K562 (cell line): ENCODE measurements around the gene DDX43. TPM values are rescaled to one million over a fixed set of nuclear protein-coding genes. Genes with fewer than 3 reads are reported as not detected.

ENCODE experiments used
- JUND ChIP-seq, 2 experiments: IDR thresholded peaks; 2 replicates in 1 of 2; 3 replicates in 1 of 2; pipeline ENCODE4 v1.6.1; 2011; ENCODE audit warnings: borderline replicate concordance in 2 of 2, low read depth in 2 of 2, low read length in 2 of 2, improper control_type of control experiment in 1 of 2, missing biosample characterization in 1 of 2, missing genetic modification characterization in 1 of 2, missing genetic modification reagents in 1 of 2
- TAF9B ChIP-seq: fragments of 450-650 bp; IDR thresholded peaks from 2 replicates; pipeline ENCODE4 v1.6.1; 2018; ENCODE audit warnings: mild to moderate bottlenecking; ENCODE audit not compliant: partially characterized antibody
- ZNF134 ChIP-seq: fragments of 250-450 bp; sonication (Bioruptor Pico); conservative IDR thresholded peaks from 2 replicates; pipeline ENCODE4 v1.4.0; 2020
- ZNF717 ChIP-seq: fragments of 250-450 bp; sonication (Bioruptor Pico); IDR thresholded peaks from 2 replicates; pipeline ENCODE4 v1.5.0; 2021
- ZNF75A ChIP-seq: fragments of 450-650 bp; formaldehyde crosslinking; IDR thresholded peaks from 2 replicates; pipeline ENCODE4 v1.4.0; 2020; ENCODE audit warnings: mild to moderate bottlenecking
- polyA plus RNA-seq, 8 experiments: library from polyadenylated mRNA; depleted of rRNA in 4 of 8; stranded (reverse) in 5 of 8; unstranded in 3 of 8; fragments of >200 nt; fragmentation: Nextera tagmentation in 2 of 8; fragmentation: Illumina TruSeq in 1 of 8; extraction: Ambion mirVana in 2 of 8; extraction: Trizol in 1 of 8; gene quantifications; 2 replicates each; pipeline versions ENCODE4 v1.2.1 to v1.2.3, GENCODE V29; 2011 to 2014; ENCODE audit warnings: inconsistent platforms in 1 of 8, missing spikeins in 1 of 8
- total RNA-seq, 7 experiments: library from RNA; depleted of rRNA in 6 of 7; stranded (reverse); fragments of >200 nt in 6 of 7; fragmentation: Illumina TruSeq in 2 of 7; extraction: Trizol in 2 of 7; gene quantifications; 2 replicates each; pipeline versions ENCODE4 v1.2.1 to v1.2.3, GENCODE V29; 2011 to 2021; ENCODE audit warnings: low replicate concordance in 1 of 7
- TF ChIP-seq, protein P1 (sequence below): fragments of 450-650 bp; IDR thresholded peaks from 2 replicates; pipeline ENCODE4 v1.6.1; 2016; ENCODE audit warnings: mild to moderate bottlenecking, moderate library complexity

Gene DDX43
- total and polyA plus RNA-seq, 9 of the 15 experiments (the other 6 are each of a cell fraction or from before 2014, with no cell fraction given): 0.07 to 0.88 (median 0.25) TPM

DNA sequence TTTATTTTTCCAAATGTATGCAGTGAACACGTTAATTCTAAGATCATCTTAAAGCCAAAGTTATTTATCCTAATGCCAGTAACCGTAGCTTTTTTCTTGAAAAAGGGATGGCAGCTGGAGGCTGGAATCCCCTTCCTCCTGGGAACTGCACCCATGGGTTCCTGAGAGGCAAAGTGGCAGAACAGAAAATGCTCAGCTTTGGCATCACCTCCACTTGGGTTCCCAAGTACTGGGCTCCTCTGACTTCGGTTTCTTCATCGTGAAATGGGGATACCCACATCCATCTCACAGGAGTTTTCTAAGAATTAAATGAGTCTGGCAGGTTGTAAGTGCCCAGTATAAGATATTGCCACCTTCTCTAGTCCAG is 6.2 kb upstream of the DDX43 start (continued):
- TF ChIP-seq, protein P1, sequence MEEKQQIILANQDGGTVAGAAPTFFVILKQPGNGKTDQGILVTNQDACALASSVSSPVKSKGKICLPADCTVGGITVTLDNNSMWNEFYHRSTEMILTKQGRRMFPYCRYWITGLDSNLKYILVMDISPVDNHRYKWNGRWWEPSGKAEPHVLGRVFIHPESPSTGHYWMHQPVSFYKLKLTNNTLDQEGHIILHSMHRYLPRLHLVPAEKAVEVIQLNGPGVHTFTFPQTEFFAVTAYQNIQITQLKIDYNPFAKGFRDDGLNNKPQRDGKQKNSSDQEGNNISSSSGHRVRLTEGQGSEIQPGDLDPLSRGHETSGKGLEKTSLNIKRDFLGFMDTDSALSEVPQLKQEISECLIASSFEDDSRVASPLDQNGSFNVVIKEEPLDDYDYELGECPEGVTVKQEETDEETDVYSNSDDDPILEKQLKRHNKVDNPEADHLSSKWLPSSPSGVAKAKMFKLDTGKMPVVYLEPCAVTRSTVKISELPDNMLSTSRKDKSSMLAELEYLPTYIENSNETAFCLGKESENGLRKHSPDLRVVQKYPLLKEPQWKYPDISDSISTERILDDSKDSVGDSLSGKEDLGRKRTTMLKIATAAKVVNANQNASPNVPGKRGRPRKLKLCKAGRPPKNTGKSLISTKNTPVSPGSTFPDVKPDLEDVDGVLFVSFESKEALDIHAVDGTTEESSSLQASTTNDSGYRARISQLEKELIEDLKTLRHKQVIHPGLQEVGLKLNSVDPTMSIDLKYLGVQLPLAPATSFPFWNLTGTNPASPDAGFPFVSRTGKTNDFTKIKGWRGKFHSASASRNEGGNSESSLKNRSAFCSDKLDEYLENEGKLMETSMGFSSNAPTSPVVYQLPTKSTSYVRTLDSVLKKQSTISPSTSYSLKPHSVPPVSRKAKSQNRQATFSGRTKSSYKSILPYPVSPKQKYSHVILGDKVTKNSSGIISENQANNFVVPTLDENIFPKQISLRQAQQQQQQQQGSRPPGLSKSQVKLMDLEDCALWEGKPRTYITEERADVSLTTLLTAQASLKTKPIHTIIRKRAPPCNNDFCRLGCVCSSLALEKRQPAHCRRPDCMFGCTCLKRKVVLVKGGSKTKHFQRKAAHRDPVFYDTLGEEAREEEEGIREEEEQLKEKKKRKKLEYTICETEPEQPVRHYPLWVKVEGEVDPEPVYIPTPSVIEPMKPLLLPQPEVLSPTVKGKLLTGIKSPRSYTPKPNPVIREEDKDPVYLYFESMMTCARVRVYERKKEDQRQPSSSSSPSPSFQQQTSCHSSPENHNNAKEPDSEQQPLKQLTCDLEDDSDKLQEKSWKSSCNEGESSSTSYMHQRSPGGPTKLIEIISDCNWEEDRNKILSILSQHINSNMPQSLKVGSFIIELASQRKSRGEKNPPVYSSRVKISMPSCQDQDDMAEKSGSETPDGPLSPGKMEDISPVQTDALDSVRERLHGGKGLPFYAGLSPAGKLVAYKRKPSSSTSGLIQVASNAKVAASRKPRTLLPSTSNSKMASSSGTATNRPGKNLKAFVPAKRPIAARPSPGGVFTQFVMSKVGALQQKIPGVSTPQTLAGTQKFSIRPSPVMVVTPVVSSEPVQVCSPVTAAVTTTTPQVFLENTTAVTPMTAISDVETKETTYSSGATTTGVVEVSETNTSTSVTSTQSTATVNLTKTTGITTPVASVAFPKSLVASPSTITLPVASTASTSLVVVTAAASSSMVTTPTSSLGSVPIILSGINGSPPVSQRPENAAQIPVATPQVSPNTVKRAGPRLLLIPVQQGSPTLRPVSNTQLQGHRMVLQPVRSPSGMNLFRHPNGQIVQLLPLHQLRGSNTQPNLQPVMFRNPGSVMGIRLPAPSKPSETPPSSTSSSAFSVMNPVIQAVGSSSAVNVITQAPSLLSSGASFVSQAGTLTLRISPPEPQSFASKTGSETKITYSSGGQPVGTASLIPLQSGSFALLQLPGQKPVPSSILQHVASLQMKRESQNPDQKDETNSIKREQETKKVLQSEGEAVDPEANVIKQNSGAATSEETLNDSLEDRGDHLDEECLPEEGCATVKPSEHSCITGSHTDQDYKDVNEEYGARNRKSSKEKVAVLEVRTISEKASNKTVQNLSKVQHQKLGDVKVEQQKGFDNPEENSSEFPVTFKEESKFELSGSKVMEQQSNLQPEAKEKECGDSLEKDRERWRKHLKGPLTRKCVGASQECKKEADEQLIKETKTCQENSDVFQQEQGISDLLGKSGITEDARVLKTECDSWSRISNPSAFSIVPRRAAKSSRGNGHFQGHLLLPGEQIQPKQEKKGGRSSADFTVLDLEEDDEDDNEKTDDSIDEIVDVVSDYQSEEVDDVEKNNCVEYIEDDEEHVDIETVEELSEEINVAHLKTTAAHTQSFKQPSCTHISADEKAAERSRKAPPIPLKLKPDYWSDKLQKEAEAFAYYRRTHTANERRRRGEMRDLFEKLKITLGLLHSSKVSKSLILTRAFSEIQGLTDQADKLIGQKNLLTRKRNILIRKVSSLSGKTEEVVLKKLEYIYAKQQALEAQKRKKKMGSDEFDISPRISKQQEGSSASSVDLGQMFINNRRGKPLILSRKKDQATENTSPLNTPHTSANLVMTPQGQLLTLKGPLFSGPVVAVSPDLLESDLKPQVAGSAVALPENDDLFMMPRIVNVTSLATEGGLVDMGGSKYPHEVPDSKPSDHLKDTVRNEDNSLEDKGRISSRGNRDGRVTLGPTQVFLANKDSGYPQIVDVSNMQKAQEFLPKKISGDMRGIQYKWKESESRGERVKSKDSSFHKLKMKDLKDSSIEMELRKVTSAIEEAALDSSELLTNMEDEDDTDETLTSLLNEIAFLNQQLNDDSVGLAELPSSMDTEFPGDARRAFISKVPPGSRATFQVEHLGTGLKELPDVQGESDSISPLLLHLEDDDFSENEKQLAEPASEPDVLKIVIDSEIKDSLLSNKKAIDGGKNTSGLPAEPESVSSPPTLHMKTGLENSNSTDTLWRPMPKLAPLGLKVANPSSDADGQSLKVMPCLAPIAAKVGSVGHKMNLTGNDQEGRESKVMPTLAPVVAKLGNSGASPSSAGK: no peak
- TF ChIP-seq ZNF75A (CRISPR knock-in tag) (no peak), ZNF717 (CRISPR knock-in tag) (no peak), ZNF134 (CRISPR knock-in tag) (no peak), TAF9B (no peak), JUND (IDR thresholded peaks at IDR 0.05; ENCODE audit: borderline replicate concordance, low read depth, low read length) (no peak), JUND (tag; IDR thresholded peaks at IDR 0.05; ENCODE audit: borderline replicate concordance, low read depth, low read length) (no peak)
